SU-DHL-6 (cell line): ENCODE data around the gene PRM1.

ENCODE experiments used
- H2AFZ ChIP-seq: fragments of 200-600 bp; sonication (generic); 2 replicates; pipeline ENCODE4 v1.6.1; 2014; ENCODE audit warnings: low read depth, mild to moderate bottlenecking, moderate library complexity, mixed read lengths, antibody characterized with exemption, low read length; ENCODE audit not compliant: severe bottlenecking
- H3F3A ChIP-seq: fragments of 200-600 bp; shearing (Covaris generic); 2 replicates; pipeline ENCODE4 v1.6.0; 2016; ENCODE audit warnings: antibody characterized with exemption, mild to moderate bottlenecking; ENCODE audit not compliant: insufficient read depth
- H3K27ac ChIP-seq: fragments of 200-600 bp; sonication (generic); 2 replicates; pipeline ENCODE4 v1.5.1; 2016; ENCODE audit warnings: low read depth, mild to moderate bottlenecking, low read length, moderate library complexity, mixed read lengths
- H3K27me3 ChIP-seq: fragments of 200-600 bp; sonication (generic), shearing (Covaris generic); 2 replicates; pipeline ENCODE4 v1.6.0; 2014; ENCODE audit warnings: mild to moderate bottlenecking, low read length
- H3K36me3 ChIP-seq: fragments of 200-600 bp; sonication (generic); 2 replicates; pipeline ENCODE4 v1.6.1; 2014; ENCODE audit warnings: mild to moderate bottlenecking, low read length, mixed read lengths
- H3K4me2 ChIP-seq: fragments of 300-600, 200-600 bp; shearing (Covaris generic), sonication (generic); 2 replicates; pipeline ENCODE4 v1.6.0; 2014; ENCODE audit warnings: low read length, low read depth, mild to moderate bottlenecking; ENCODE audit not compliant: poor library complexity, severe bottlenecking
- H3K4me3 ChIP-seq: fragments of 200-600 bp; sonication (generic); 2 replicates; pipeline ENCODE4 v1.5.1; 2014; ENCODE audit warnings: antibody characterized with exemption, low read length, mild to moderate bottlenecking, mixed read lengths; ENCODE audit not compliant: insufficient read depth, poor library complexity, severe bottlenecking
- H3K79me2 ChIP-seq: fragments of 200-600 bp; sonication (generic); 2 replicates; pipeline ENCODE4 v1.6.1; 2014; ENCODE audit warnings: mild to moderate bottlenecking, low read length, moderate library complexity; ENCODE audit not compliant: insufficient read depth
- H3K9ac ChIP-seq: fragments of 200-600 bp; sonication (generic); 2 replicates; pipeline ENCODE4 v1.7.0; 2014; ENCODE audit warnings: mild to moderate bottlenecking, low read length
- H3K9me2 ChIP-seq: fragments of 200-600 bp; sonication (generic); replicated peaks from 2 replicates; pipeline ENCODE4 v1.6.1; 2014; ENCODE audit warnings: low read length; ENCODE audit not compliant: insufficient read depth
- H3K9me3 ChIP-seq: fragments of 200-600 bp; sonication (generic); 2 replicates; pipeline ENCODE4 v1.6.1; 2014; ENCODE audit warnings: low read length, mixed read lengths; ENCODE audit not compliant: insufficient read depth
- H4K20me1 ChIP-seq: fragments of 200-600 bp; sonication (generic); 2 replicates; pipeline ENCODE4 v1.6.1; 2014; ENCODE audit warnings: low read depth, mild to moderate bottlenecking, antibody characterized with exemption, low read length, moderate library complexity, mixed read lengths
- CTCF ChIP-seq: fragments of 200-600 bp; sonication (generic); IDR thresholded peaks from one replicate; pipeline ENCODE4 v1.5.1; 2017; ENCODE audit warnings: antibody characterized with exemption, mild to moderate bottlenecking, low read length, moderate library complexity; ENCODE audit not compliant: insufficient read depth, poor library complexity, severe bottlenecking
- EZH2phosphoT487 ChIP-seq: fragments of 200-600 bp; sonication (generic), shearing (Covaris generic); conservative IDR thresholded peaks from 2 replicates; pipeline ENCODE4 v1.6.1; 2018; ENCODE audit warnings: mild to moderate bottlenecking, antibody characterized with exemption, low read length, moderate library complexity, mixed read lengths

PRM1 gene

GRCh38 chr16:11253009-11253994 lies 27.8 kb downstream of the PRM1 start:
- no peak overlapping the region; the same call in 1 of the 2 replicates for H3K9ac ChIP-seq
- no peak overlapping the region for H2AFZ ChIP-seq
- peak overlapping the region; percentile 80 for H3K4me2 ChIP-seq
- H3K4me3 ChIP-seq: no peak overlapping the region
- peaks cover 13% of the 10 kb centered on the region for H3F3A ChIP-seq
- H3K36me3 ChIP-seq: no peaks in the 10 kb centered on the region
- H3K79me2 ChIP-seq: no peaks in the 10 kb centered on the region
- H4K20me1 ChIP-seq: no peaks in the 10 kb centered on the region
- H3K9me2 ChIP-seq: no peaks in the 10 kb centered on the region
- TF ChIP-seq CTCF (no peak), EZH2phosphoT487 (no peak)
- H3K27me3 ChIP-seq: no peaks in the 10 kb centered on the region
- peak overlapping the region; percentile 67 for H3K27ac ChIP-seq
- no peaks in the 10 kb centered on the region for H3K9me3 ChIP-seq

GRCh38 chr16:11252482-11252931 lies 28.6 kb downstream of the PRM1 start:
- H3K9me3 ChIP-seq: no peaks in the 10 kb centered on the region
- H3K79me2 ChIP-seq: no peaks in the 10 kb centered on the region
- H4K20me1 ChIP-seq: no peaks in the 10 kb centered on the region
- H3K27ac ChIP-seq: no peak overlapping the region
- no peaks in the 10 kb centered on the region for H3K36me3 ChIP-seq
- no peak overlapping the region for H3K4me2 ChIP-seq
- no peaks in the 10 kb centered on the region for H3K27me3 ChIP-seq
- H3K9me2 ChIP-seq: no peaks in the 10 kb centered on the region
- no peak overlapping the region for H2AFZ ChIP-seq
- H3K4me3 ChIP-seq: no peak overlapping the region
- peaks cover 13% of the 10 kb centered on the region for H3F3A ChIP-seq
- TF ChIP-seq EZH2phosphoT487 (no peak), CTCF (no peak)
- no peak overlapping the region for H3K9ac ChIP-seq

DNA sequence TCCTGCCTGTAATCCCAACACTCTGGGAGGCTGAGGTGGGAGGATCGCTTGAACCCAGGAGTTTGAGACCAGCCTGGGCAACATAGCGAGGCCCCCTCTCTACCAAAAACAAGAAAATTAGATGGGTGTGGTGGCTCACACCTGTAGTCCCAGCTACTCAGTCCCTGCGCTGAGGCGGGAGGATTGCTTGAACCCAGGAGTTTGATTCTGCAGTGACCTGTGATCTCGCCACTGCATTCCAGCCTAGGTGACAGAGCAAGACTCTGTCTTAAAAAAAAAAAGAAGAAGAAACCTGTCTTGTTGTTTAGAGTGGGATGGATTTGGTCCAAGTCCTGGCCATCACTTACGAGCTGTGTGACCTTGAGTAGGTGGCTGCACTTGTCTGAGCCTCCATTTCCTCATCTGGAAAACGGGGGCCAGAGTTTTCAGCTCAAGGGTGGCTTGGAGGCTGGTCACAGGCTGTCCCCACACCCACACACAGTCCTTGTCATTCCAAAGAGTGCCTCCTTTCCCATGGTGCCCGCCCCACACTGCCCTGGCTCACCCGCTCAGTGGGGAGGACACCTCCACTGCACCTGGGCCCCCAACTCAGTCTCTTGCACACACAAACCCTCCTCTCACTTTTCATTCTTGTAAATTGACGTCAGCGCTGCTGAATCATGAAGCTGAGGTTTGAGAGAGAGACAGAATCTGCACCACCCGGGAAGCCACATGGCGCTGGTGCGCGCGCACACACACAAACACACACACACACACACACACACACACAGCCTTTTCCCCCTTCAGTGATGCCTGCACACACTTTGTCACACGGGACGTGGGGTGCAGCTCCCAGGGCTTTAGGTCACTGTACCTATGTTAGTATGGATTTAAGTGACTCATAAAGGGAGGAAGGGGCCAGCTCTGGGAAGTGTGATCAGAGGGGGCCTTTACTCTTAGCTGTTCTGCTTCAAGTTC lies 29.3 kb downstream of the PRM1 start:
- no peaks in the 10 kb centered on the region for H3K36me3 ChIP-seq
- H3K79me2 ChIP-seq: no peaks in the 10 kb centered on the region
- no peak overlapping the region for H3K4me3 ChIP-seq
- no peak overlapping the region for H2AFZ ChIP-seq
- no peak overlapping the region for H3K4me2 ChIP-seq
- no peaks in the 10 kb centered on the region for H4K20me1 ChIP-seq
- no peaks in the 10 kb centered on the region for H3K27me3 ChIP-seq
- H3K9ac ChIP-seq: no peak overlapping the region
- TF ChIP-seq EZH2phosphoT487 (no peak), CTCF (no peak)
- no peak overlapping the region for H3K27ac ChIP-seq
- H3K9me2 ChIP-seq: no peaks in the 10 kb centered on the region
- H3F3A ChIP-seq: peaks cover 13% of the 10 kb centered on the region
- no peaks in the 10 kb centered on the region for H3K9me3 ChIP-seq
